HepG2 (cell line): ENCODE results near the gene IL18RAP. TPM values are rescaled to one million over a fixed set of nuclear protein-coding genes. Genes with fewer than 3 reads are reported as not detected.

Experiments used
- ATAC-seq: fragments of 200-7000 bp; cut with Tn5 transposase; 3 replicates; pipeline ENCODE4 v1.9.1; 2020; ENCODE audit warnings: mild to moderate bottlenecking, moderate library complexity
- BruUV-seq: library from RNA; stranded (reverse); fragments of 400-500 nt; replicated peaks from 2 replicates; lab custom pipeline; 2021; lab: Mats Ljungman, UMichigan
- CTCF ChIA-PET: fragments of 300-600 bp; formaldehyde crosslinking; extraction: SDS; loops from one replicate; lab custom pipeline; 2021; ENCODE audit warnings: low total read pairs, inconsistent platforms, low intra/inter-chr PET ratio; lab: Yijun Ruan, JAX
- POLR2A ChIA-PET: fragments of 350-600 bp; sonication (Branson Sonifier 250); formaldehyde crosslinking; loops from one replicate; lab custom pipeline; 2020; ENCODE audit warnings: antibody characterized with exemption, inconsistent platforms; lab: Yijun Ruan, JAX
- DNase-seq: peaks from one replicate; pipeline ENCODE4 v3.0.0-alpha.2; 2015; ENCODE audit warnings: low spot score
- FAIRE-seq: peaks from 3 replicates; lab custom pipeline; 2011; peaks lifted over from hg19 to GRCh38; lab: Jason Lieb, UNC
- H2AFZ ChIP-seq: one replicate; pipeline ENCODE4 v1.6.1; 2011; ENCODE audit warnings: low read length, inconsistent platforms
- H3K27ac ChIP-seq: fragments of 300-600 bp; 3 replicates; pipeline ENCODE4 v1.8.0; 2011; ENCODE audit warnings: mixed run types, mild to moderate bottlenecking, mixed read lengths, low read length, inconsistent platforms; ENCODE audit not compliant: insufficient read depth; ENCODE audit errors: extremely low read length
- H3K27me3 ChIP-seq, 2 experiments: fragments of 200-600 bp in 1 of 2; 2 replicates in 1 of 2; 3 replicates in 1 of 2; pipeline versions ENCODE4 v1.6.0 to v1.8.0; 2011; ENCODE audit warnings: low read length in 2 of 2, mild to moderate bottlenecking in 2 of 2, moderate library complexity in 2 of 2, inconsistent platforms in 1 of 2; ENCODE audit not compliant: insufficient read depth in 2 of 2, control insufficient read depth in 1 of 2
- H3K36me3 ChIP-seq, 2 experiments: fragments of 200-600 bp in 1 of 2; replicated peaks in 1 of 2; 2 replicates in 1 of 2; 3 replicates in 1 of 2; pipeline versions ENCODE4 v1.5.1 to v1.8.0; 2011; ENCODE audit warnings: low read length in 2 of 2, inconsistent platforms in 1 of 2; ENCODE audit not compliant: insufficient read depth in 2 of 2, control insufficient read depth in 1 of 2
- H3K4me1 ChIP-seq: 2 replicates; pipeline ENCODE4 v1.5.1; 2012; ENCODE audit warnings: low read length, inconsistent platforms; ENCODE audit not compliant: insufficient read depth
- H3K4me2 ChIP-seq: 2 replicates; pipeline ENCODE4 v1.6.0; 2011; ENCODE audit warnings: low read depth, low read length, inconsistent platforms
- H3K4me3 ChIP-seq, 3 experiments: fragments of 200-600 bp in 1 of 3; sonication (generic), shearing (Covaris generic) in 1 of 3; replicated peaks in 1 of 3; 2 replicates each; pipeline ENCODE4 v1.5.1; 2011 to 2016; ENCODE audit warnings: low read length in 3 of 3, inconsistent platforms in 2 of 3, low read depth in 2 of 3, mild to moderate bottlenecking in 2 of 3, control low read depth in 1 of 3, mixed read lengths in 1 of 3; ENCODE audit not compliant: insufficient read depth in 1 of 3
- H3K79me2 ChIP-seq: one replicate; pipeline ENCODE4 v1.6.1; 2011; ENCODE audit warnings: low read length, inconsistent platforms; ENCODE audit not compliant: insufficient read depth
- H3K9ac ChIP-seq: 2 replicates; pipeline ENCODE4 v1.6.0; 2011; ENCODE audit warnings: mild to moderate bottlenecking, low read depth, low read length, inconsistent platforms; ENCODE audit not compliant: insufficient read depth
- H3K9me3 ChIP-seq: 2 replicates; pipeline ENCODE4 v1.5.1; 2012; ENCODE audit warnings: mild to moderate bottlenecking, low read length
- H4K20me1 ChIP-seq: 2 replicates; pipeline ENCODE4 v1.6.0; 2011; ENCODE audit warnings: inconsistent platforms, mild to moderate bottlenecking, low read length, moderate library complexity; ENCODE audit not compliant: insufficient read depth
- ESRRA ChIP-seq: sonication (generic); formaldehyde crosslinking; IDR thresholded peaks from 2 replicates; pipeline ENCODE4 v1.5.1; 2020; ENCODE audit warnings: mild to moderate bottlenecking, low read depth, missing genetic modification reagents
- MTERF4 ChIP-seq: sonication (generic); formaldehyde crosslinking; IDR thresholded peaks from 2 replicates; pipeline ENCODE4 v1.8.0; 2023; ENCODE audit warnings: mild to moderate bottlenecking, missing genetic modification reagents
- MZF1 ChIP-seq: sonication (generic); formaldehyde crosslinking; IDR thresholded peaks from 2 replicates; pipeline ENCODE4 v1.8.1; 2023; ENCODE audit warnings: mild to moderate bottlenecking, missing genetic modification reagents, borderline replicate concordance
- PRDM4 ChIP-seq: sonication (generic); formaldehyde crosslinking; IDR thresholded peaks from 2 replicates; pipeline ENCODE4 v1.9.0; 2021; ENCODE audit warnings: missing genetic modification reagents, borderline replicate concordance
- RXRA ChIP-seq: sonication (generic); formaldehyde crosslinking; IDR thresholded peaks from 2 replicates; pipeline ENCODE4 v1.5.1; 2020; ENCODE audit warnings: missing genetic modification reagents
- ZNF256 ChIP-seq: sonication (generic); formaldehyde crosslinking; conservative IDR thresholded peaks from 2 replicates; pipeline ENCODE4 v1.4.0; 2020; ENCODE audit warnings: missing genetic modification reagents
- ZNF543 ChIP-seq: sonication (generic); formaldehyde crosslinking; IDR thresholded peaks from 2 replicates; pipeline ENCODE4 v1.4.0; 2020; ENCODE audit warnings: mild to moderate bottlenecking, missing genetic modification reagents
- ZNF615 ChIP-seq: sonication (generic); formaldehyde crosslinking; IDR thresholded peaks from 2 replicates; pipeline ENCODE4 v1.5.0; 2020; ENCODE audit warnings: mild to moderate bottlenecking, missing genetic modification reagents, borderline replicate concordance
- ZSCAN22 ChIP-seq: sonication (generic); formaldehyde crosslinking; IDR thresholded peaks from 2 replicates; pipeline ENCODE4 v1.4.0; 2020; ENCODE audit warnings: mild to moderate bottlenecking, missing genetic modification reagents
- WGBS: methylation state at CpG from one replicate; pipeline ENCODE4 v1.1.6; 2017; ENCODE audit warnings: low lambda C conversion rate; 5-methylcytosine and 5-hydroxymethylcytosine counted together
- in situ Hi-C: cut with HindIII; loops from 2 replicates; pipeline ENCODE4 v1.10.0; 2017; ENCODE audit warnings: low pct_unique_long_range_greater_than_20kb; ENCODE audit not compliant: extremely low pct_ligation_motif_present
- intact Hi-C: fragments of 100-400 bp; cut with micrococcal nuclease; formaldehyde crosslinking; loops from one replicate; pipeline ENCODE4 v1.10.0; 2022; ENCODE audit not compliant: unreplicated experiment
- polyA plus RNA-seq, 8 experiments: library from polyadenylated mRNA; depleted of rRNA in 3 of 8; stranded (reverse) in 7 of 8; unstranded in 1 of 8; fragments of >200 nt; fragmentation: Illumina TruSeq in 4 of 8; extraction: Trizol in 4 of 8; gene quantifications; 2 replicates each; pipeline versions ENCODE4 v1.2.1 to v1.2.3, GENCODE V29; 2011 to 2016; ENCODE audit warnings: low read depth in 4 of 8, missing spikeins in 1 of 8, mixed read lengths in 1 of 8; ENCODE audit not compliant: insufficient read depth in 1 of 8
- total RNA-seq, 5 experiments: library from RNA; depleted of rRNA; stranded (reverse); fragments of >200 nt; fragmentation: Illumina TruSeq; extraction: Trizol; gene quantifications; 2 replicates each; pipeline ENCODE4 v1.2.3, GENCODE V29; 2016; ENCODE audit warnings: low read depth in 1 of 5

IL18RAP gene
- total and polyA plus RNA-seq, 2 of the 13 experiments (the other 11 are each of a cell fraction or from before 2014, with no cell fraction given): 0.05 TPM; not detected in 1

GRCh38 chr2:102436323-102436722 is 13.4 kb downstream of the IL18RAP start:
- TF ChIP-seq MZF1 (no peak), ZNF256 (CRISPR knock-in tag) (no peak), ZNF615 (CRISPR knock-in tag) (no peak), ZSCAN22 (CRISPR knock-in tag) (no peak), ESRRA (CRISPR knock-in tag) (no peak), PRDM4 (CRISPR knock-in tag) (no peak), ZNF543 (CRISPR knock-in tag) (no peak), MTERF4 (CRISPR knock-in tag) (no peak), RXRA (CRISPR knock-in tag) (no peak)
- DNase-seq (no peak), ATAC-seq (no peak), FAIRE-seq (no peak)
- ChIA-PET CTCF (no interaction called here), POLR2A (interaction anchor here (0.6 kb wide), 1 partner anchor 489 kb away, joined by 3 read pairs; no protein-coding TSS in a partner anchor)
- no peaks in the 10 kb centered on the region for H3K79me2 ChIP-seq
- no peak overlapping the region for H3K4me2 ChIP-seq
- H3K27ac ChIP-seq: no peak overlapping the region
- H4K20me1 ChIP-seq: no peaks in the 10 kb centered on the region
- intact Hi-C loops (no loop called here), in situ Hi-C loops (no loop called here)
- H3K9ac ChIP-seq: no peak overlapping the region
- peaks cover 0 to 10% of the 10 kb centered on the region in 2 experiments; a peak in 2 of 5 replicates for H3K27me3 ChIP-seq
- no peak overlapping the region for H2AFZ ChIP-seq
- no peaks in the 10 kb centered on the region for H3K4me1 ChIP-seq
- no TSS peak for BruUV-seq
- H3K4me3 ChIP-seq: no peak overlapping the region
- H3K36me3 ChIP-seq: no peaks in the 10 kb centered on the region
- no peaks in the 10 kb centered on the region for H3K9me3 ChIP-seq
- WGBS: 3% methylated on average over 3 of the region's 3 CpGs
